NCI-H2029 (cell line): ENCODE measurements around the gene CYP46A1.
"Not testable (repeated sequence)": the region's sequence is repeated elsewhere in the genome, so short reads cannot be mapped to it uniquely, and the experiment has no call there.

Experiments
- DNase-seq: peaks from one replicate; lab custom pipeline; 2025; lab: John Stamatoyannopoulos, UW

Gene CYP46A1

DNA sequence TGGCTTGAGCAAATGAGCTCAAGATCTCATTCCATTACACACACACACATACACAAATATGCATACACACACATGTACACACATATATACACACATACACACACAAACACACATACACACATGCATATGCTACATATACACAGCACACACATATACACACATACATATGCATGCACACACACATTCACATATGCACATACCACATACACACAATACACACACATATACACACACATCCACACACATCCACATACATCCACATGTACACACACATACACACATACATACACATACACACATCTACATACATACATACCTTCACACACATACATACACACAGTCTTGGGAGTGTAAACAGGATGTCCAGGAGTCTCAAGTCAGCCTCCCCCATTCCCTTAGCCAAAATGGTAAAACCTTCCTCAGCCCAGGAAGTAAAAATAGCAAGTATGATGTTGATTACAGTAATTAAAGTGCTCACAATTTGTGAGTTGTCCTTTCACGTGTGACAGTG lies 26.4 kb upstream of the CYP46A1 start:
- no peak for DNase-seq

DNA sequence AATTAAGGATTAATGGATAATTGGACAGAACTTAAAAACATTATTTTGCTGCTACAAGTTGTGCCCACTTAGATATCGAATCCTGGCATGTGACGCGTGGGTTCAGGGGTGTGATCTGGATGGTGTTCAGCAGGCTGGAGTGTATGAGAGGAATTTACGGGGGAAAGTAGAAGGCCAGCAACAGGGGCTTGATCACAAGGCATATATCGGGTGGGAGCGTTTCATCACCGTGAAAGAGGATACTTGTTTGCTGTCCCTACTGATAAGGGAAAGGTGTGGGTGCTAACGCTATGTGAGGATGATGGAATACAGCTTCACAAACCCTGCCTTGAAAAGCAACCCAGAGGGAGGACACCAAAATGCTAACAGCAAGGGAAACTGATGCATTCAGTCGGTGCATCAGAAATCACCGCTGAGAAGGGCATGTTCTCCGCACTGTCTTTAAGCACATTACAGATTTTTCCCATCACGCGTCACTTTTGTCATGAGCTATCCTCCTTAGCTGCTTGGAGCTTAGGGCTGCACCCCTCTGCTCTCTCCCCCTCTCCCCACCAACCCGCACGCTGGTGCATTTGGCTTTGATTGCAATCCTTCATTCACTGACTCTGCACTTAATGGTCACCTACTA lies 25.8 kb upstream of the CYP46A1 start:
- DNase-seq = no peak

DNA sequence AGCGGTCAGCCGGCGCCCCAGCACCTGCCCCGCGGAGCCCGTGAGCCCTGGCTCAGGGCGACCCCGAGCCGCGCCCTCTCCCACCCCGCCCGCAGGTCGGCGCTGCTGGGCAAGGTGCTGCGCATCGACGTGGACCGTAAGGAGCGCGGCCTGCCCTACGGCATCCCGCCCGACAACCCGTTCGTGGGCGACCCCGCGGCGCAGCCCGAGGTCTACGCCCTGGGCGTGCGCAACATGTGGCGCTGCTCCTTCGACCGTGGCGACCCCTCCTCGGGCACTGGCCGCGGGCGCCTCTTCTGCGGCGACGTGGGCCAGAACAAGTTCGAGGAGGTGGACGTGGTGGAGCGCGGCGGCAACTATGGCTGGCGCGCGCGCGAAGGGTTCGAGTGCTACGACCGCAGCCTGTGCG lies 24.8 kb upstream of the CYP46A1 start:
- no peak for DNase-seq

DNA sequence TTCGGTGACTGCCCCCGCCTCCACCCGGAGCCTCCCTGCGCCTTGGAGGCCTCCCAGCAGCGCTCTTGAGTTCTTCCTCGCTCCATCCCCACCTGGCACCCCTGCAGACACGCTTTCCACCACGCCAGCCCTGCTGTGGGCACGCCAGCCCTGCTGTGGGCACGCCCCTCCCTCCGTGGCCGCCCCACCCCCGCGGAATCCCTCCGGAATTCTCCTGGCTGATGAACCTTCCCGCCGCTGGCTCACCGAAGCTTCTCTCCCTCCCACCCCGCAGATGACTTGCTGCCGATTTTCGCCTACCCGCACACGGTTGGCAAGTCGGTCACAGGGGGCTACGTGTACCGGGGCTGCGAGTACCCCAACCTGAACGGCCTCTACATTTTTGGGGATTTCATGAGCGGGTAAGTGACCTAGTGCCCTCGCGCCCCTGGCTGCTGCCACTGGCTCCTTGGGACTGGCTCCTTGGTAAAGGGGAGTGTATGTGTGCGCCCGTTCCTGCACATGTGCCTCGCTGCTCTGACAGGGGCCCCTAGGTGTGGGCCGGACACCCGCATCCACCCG lies 24.0 kb upstream of the CYP46A1 start:
- no peak for DNase-seq

DNA sequence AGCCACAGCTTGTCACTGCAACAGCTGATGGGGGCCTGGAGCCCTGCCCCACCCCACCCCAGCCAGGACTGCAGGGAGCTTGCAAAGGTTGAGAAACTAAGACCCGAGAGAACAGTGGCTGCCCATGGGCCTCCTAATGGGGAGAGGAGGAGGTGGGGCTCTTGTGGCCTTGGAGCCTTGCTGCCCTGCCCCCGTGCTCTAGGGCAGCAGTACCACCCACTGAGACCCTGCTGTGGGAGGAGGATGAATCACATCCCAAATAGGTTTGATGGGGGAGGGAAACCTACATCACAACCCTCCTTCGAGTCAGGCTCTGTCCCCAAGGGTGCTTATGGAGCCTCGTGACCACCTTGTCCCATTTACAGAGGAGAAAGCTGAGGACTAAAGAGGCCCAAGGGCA lies 23.3 kb upstream of the CYP46A1 start:
- DNase-seq = no peak

DNA sequence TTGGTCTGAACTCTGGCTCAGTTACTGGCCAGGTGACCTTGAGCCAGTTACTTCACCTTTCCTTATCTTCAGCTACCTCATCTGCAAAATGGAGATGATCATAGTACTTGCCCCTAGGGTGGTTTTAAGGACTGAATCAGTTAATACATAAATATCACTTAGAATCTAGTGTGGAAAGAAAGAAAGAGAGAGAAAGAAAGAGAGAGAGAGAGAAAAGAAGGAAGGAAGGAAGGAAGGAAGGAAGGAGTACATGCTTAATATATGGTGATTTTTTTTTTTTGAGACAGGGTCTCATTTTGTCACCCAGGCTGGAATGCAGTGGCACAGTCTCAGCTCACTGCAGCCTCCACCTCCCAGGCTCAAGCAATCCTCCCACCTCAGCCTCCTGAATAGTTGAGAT lies 22.9 kb upstream of the CYP46A1 start:
- not testable (repeated sequence) for DNase-seq

DNA sequence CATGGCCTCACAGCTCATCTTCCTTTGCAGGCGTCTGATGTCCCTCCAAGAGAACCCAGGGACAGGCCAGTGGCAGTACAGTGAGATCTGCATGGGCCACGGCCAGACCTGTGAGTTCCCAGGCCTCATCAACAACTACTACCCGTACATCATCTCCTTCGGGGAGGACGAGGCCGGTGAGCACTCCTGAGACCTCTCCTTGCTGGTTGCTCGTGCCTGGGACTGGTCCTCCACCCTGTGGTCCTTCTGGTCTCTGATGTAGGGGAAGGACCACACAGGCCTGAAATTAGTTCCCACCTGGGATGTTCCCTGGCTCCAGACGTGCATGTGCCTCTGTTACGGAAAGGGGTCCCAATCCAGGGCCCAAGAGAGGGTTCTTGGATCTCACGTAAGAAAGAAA lies 21.3 kb upstream of the CYP46A1 start:
- no peak for DNase-seq

DNA sequence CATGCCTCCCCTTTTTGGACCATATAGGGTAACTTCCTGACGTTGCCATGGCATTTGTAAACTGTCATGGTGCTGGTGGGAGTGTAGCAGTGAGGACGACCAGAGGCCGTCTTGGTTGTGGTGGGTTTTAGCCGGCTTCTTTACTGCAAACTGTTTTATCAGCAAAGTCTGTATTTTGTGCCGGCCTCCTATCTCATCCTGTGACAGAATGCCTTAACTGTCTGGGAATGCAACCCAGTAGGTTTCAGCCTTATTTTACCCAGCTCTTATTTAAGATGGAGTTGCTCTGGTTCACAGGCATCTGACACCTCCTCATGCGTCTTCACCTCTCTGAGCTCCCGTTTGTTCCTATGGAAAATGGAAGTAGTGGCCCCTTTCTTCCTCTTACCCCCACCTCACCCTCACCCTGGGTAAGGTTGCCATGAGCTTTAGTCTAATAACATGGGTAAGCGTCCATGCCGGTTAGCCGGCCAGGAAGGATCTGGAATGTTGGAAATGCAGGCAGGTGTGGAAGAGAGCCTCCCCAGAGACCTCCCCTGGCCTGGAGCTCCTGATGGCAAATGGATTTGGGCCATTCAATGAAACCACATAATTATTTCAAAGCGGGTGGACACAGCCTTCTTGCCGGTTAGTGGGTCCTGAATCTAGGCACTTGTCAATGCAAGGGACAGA lies 20.6 kb upstream of the CYP46A1 start:
- DNase-seq = no peak

DNA sequence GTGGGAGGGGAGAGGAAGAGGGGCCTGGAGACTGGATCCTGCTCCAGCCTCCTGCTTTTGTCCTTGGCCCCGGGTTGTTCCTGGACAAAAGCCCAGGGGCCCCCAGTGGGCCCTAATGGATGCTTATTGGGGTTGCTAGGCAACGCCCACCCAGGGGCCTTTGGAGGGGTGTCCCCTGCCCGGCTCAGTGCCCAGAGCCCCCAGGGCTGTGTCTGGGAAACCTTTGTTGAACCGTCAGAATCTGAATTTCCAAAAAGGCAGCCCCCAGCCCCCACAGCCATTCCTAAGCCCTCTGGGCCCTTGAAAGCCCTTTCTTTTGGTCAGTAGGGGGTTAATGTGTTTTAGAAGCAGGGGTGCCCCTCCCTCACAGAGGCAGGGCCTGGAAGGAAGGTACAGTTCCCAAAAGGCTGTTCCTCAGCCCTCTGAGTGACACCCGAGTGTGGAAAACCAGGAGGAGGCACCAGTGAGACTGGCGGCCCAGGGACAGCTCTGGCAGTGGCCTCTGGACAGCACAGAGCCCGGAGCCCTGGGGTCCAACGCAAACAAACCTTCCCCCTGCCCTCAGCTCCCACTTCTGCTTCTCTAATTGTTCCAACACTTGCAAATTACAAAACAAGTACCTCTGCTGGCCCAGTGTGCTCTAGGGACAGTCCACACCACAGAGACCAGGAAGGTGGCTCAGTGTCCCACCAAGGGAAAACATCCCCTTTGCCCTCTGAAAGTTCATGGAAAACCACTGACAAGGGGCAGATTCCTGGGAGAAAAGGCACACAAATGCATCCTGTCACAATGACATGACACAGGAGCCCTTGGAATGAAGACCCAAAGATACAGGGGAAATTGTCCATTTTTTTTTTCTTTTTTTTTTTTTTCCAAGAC lies 19.8 kb upstream of the CYP46A1 start:
- no peak for DNase-seq

DNA sequence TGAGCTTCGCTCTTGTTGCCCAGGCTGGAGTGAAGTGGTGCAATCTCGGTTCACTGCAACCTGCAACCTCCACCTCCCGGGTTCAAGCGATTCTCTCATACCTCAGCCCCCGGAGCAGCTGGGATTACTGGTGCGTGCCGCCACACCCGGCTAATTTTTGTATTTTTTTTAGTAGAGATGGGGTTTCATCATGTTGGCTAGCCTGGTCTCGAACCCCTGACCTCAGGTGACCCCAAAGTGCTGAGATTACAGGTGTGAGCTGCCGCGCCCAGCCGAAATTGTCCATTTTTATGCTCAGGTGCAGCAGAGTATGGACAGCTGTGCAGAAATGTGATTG lies 19.2 kb upstream of the CYP46A1 start:
- no peak for DNase-seq

DNA sequence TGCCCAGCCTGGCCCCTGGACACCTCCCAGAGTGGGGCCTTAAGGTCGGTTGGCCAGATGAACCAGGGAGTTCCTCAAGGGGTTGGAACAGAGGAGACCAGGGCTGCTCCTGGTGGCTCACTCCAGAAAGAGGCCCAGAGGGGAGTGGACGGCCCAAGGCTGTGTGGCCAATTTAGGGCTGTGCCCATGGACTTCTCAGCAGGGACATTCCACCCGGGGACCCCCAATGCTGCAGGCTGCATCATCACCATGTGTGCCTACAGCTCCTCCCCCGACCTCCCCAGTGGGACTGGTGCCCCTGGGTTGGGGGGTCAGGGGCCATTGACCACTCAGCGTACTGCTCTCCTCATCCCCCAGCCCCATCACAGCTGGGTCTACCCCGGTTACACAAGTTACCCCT lies 17.6 kb upstream of the CYP46A1 start:
- DNase-seq = no peak

DNA sequence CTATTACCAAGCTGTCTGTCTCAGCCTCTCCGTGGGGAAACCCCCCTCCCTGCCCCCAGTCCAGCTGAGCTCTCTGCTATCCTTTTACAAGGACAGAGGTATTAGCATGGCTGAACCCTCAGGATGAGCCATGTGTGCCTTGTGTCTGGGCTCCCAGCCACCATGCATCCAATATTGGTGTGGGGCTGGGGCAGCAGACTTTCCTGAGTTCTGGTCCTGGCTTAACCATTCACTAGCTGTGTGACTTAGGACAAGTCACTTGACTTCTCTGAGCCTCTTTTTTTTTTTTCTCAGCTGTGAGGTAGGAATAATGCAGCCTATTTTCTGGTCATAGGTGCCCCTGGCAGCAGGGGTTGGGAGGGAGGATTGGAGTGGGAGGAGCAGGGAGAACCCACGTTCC lies 17.1 kb upstream of the CYP46A1 start:
- DNase-seq = no peak

DNA sequence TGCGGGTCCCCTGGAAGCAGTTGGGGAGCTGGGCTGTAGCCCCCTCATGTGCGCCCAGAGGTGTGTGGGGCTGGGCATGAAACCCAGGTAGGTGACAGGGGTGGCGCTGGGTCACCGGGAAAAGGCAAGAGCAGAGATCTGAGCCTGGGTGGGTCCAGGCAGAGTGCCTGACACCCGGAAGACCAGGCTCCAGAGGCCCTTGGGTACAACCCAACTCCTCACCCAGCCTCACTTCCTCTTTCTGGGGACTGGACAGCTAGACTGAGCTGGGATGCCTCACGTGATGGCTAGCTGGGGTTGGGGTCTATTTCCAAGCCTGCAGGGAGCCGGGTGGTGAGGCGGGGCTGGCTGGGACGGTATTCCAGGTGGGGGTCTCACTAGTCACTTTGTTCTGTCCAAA lies 16.3 kb upstream of the CYP46A1 start:
- DNase-seq = no peak

DNA sequence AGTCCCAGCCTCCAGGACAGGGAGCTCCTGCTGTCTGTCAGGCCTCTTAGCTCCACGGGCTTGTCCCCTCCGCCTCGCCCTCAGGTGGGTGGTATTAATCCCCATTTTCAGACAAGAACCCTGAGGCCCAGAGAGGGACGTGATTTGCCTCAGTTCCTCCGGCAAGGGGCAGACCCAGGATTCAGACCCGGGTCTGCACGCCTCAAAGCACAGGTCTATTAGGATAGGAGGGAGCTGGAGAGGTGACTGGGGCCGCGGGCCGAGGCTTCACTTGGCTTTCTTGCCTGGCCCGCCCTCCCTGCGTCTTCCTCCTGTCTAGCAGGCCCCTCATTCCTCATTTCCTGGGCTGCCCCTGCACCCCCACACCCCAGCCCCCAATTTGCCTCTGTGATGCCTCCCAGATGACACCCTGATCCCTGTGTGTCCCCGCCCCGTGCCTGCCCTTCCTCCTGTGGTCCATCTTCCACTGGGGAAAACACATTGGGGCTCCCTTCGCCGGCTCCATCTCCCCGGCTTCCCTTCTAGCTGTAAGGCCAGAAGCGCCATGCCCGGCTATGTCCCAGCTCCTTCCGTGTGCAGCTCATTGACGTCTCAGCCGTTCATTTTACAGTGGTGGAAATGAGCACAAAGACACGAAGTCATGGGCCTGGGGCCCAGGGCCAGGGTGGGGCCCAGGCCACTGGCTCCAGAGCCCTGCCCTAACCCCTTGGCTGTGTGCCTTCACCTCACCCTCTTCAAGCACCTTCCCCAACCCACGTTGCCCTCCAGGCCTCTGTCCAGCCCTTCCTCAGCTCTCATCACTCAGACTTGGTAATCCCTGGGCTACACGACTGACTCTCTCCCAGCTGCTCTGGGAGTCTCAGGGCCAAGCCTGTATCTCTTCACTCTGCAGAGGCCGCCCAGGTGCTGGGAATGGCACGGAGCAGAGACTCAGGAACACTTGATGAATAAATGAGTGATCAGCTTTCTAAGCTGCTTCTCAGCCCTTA lies 15.5 kb upstream of the CYP46A1 start:
- no peak for DNase-seq

DNA sequence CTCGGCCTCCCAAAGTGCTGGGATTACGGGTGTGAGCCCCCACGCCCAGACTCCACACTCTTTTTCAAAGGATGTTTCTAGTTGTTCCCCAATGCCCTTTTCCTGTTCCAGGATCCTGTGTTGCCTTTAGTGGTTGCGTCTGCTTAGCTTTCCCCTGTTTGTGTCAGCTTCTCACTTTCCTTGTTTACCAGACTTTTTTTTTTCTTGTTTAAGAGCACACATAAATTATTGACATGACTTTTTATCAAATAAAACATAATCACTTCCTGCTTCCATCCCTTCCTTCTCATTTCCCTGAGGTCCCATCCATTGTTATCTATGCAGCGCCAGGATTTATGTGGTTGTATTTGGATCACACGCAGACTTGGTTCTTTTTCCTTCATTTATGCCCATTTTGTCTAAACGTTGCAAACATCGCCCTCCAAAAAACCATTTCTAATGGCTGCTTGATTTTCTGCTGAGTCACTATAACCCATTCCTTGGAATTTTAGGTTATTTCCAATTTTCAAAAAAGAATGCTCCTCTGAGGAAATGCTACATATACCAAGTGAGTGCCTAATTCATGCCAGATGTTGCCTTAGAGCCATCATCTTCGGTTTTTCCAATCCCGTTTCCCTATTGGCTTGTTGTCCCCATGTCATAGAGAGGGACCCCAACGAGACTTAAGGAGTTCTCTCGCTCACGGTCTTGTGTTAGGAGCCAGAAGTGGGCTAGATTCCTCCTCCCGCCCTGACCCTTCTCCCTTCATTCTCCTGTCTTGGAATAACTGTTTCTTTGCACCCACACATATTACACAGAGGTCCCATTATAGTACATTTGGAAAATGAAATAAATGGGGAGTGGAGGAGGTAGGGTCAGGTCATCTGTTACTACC lies 13.5 kb upstream of the CYP46A1 start:
- DNase-seq = no peak

DNA sequence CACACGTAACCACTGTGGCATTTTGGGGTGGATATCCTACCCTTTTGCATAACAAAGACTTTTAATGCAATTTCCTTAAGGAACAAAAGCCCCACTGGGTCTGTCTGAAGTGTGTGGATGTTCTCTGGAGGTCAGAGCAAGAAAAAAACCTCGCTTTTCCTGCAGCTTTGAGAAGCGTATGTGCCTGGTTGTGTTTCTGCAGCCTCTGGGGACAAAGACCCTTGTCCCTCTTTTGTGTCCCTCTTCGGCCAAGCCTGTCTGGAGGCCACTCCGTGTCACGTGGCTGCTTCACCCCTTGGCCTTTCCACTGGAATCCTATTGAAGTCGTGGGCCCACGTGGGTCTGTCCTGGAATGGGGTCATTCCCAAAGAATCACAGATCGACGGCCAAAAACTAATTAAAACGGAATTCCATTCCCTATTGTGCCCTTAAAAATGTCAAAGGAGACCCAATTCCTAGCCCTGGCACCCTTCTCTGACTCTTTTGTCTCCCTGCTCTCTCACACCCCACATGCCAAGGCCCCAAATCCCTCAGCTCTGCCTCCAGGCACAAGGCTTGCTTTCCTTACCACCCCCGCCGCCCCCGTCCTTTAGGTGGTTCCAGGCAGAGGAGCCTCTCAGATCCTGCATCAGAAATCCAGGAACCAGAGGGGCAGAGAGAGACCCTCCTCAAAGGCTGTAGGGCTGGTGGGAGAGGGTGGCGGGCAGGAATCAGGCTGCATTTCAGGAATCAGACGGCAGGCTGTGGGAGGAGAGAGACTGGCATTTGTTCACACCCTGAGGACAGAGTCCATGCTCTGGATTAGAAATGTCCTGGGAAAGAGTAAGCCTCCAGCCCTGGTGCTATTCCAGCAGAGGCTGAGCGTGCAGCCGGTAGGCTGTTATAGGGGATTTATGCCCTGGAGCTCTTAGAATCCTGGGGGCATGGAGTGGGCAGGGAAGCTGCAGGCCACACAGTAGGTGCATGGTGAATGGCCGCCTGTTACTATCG lies 12.6 kb upstream of the CYP46A1 start:
- no peak for DNase-seq

DNA sequence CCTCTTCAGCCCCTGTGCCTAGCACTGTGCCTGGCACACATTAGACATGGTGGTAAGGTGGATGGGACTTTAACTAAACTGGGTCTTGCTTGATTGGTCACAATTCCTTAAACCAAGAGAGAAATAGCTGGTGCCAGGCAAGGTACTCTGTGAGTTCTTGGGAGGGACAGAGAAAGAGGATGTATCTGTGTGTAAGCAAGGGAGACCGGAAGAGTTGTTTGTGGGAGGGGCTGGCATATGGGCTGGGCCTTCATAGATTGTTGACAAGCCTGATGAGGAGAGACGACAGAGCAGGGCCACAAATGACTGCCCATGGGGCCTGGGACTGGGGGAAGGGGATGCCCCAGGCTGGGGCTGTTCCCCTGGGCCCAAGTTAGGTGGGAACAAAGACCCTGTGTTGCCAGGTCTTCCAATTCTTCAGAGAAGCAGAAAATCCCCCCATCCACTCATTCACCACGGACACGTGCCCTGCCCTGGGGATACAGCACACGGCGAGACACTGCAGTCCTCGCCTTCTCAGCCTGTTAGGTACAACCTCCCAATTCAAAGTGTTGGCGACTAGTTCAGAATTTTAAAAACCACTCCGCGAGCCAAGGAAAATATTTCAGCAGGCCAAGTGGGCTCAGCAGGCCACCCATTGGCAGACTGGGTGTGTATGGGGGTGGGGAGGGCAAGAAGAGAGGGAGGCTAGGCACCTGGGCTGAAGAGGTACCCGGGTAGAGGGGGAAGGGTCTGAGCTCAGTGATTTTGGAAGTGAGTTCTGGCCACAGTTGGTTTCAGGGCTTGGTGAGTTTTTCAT lies 11.4 kb upstream of the CYP46A1 start:
- DNase-seq = no peak

DNA sequence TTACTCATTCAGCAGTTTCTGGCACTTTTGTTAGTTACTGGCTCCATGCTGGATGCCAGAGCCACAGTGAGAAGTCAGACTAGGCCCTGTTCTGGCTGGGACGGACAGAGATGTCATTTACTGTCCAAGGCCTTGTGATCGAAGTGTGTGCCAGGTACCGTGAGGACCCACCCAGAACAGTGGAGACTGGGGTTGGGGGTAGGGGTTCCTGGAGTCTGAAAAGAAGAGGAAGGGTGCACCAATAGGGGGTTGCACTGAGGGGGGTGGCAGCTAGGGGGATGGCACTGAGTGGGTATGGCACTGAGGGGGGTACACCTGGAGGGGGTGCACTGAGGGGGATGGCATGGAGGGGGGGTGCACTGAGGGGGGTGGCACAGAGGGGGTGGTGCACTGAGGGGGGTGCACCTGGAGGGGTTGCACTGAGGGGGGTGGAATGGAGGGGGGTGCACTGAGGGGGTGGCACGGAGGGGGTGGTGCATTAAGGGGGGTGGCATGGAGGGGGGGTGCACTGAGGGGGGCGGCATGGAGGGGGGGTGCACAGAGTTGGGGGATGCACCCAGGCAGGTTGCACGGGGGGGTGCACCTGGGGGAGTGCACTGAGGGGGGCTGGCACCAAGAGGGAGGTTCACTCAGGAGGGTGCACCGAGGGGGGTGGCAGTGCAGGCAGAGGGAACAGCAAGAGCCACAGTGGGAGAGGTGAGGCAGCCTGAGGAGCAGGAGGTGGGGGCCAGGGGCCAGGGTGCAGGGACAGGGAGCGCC lies 10.6 kb upstream of the CYP46A1 start:
- no peak for DNase-seq
